Loucy (cell line): Measurements from ENCODE around the gene MPG.

Experiments
- H2AFZ ChIP-seq: fragments of 200-600 bp; sonication (generic); 2 replicates; pipeline ENCODE4 v1.6.0; 2016; ENCODE audit warnings: antibody characterized with exemption, mild to moderate bottlenecking, low read length, moderate library complexity
- H3F3A ChIP-seq: fragments of 200-600 bp; 2 replicates; pipeline ENCODE4 v1.6.0; 2016; ENCODE audit warnings: antibody characterized with exemption, low read depth, mild to moderate bottlenecking
- H3K27me3 ChIP-seq: fragments of 200-600 bp; sonication (generic); 2 replicates; pipeline ENCODE4 v1.6.1; 2014; ENCODE audit warnings: low read length, mild to moderate bottlenecking; ENCODE audit not compliant: insufficient read depth, poor library complexity, severe bottlenecking
- H3K36me3 ChIP-seq: fragments of 200-600 bp; sonication (generic); 2 replicates; pipeline ENCODE4 v1.6.1; 2016; ENCODE audit warnings: low read length; ENCODE audit not compliant: insufficient read depth
- H3K4me1 ChIP-seq: fragments of 200-600 bp; sonication (generic); 2 replicates; pipeline ENCODE4 v1.5.1; 2014; ENCODE audit warnings: low read length, mild to moderate bottlenecking; ENCODE audit not compliant: insufficient read depth, poor library complexity, severe bottlenecking
- H3K4me2 ChIP-seq: fragments of 200-600 bp; sonication (generic); 2 replicates; pipeline ENCODE4 v1.6.0; 2014; ENCODE audit warnings: antibody characterized with exemption, low read length, low read depth, mild to moderate bottlenecking; ENCODE audit not compliant: poor library complexity, severe bottlenecking
- H3K4me3 ChIP-seq: fragments of 200-600 bp; sonication (generic); 2 replicates; pipeline ENCODE4 v1.5.1; 2014; ENCODE audit warnings: low read length, mild to moderate bottlenecking, mixed read lengths; ENCODE audit not compliant: poor library complexity, severe bottlenecking
- H3K79me2 ChIP-seq: fragments of 200-600 bp; sonication (generic); 2 replicates; pipeline ENCODE4 v1.6.1; 2014; ENCODE audit warnings: low read length; ENCODE audit not compliant: insufficient read depth
- H3K9ac ChIP-seq: fragments of 200-600 bp; sonication (generic); 2 replicates; pipeline ENCODE4 v1.6.0; 2014; ENCODE audit warnings: mild to moderate bottlenecking, low read depth, low read length, moderate library complexity; ENCODE audit not compliant: poor library complexity, severe bottlenecking
- H3K9me2 ChIP-seq: fragments of 200-600 bp; sonication (generic); replicated peaks from 2 replicates; pipeline ENCODE4 v1.6.1; 2016; ENCODE audit warnings: low read depth, low read length, mixed read lengths
- H3K9me3 ChIP-seq: fragments of 200-600 bp; sonication (generic); 2 replicates; pipeline ENCODE4 v1.6.1; 2014; ENCODE audit warnings: mild to moderate bottlenecking, antibody characterized with exemption, low read length, low read depth; ENCODE audit not compliant: insufficient read depth
- H4K20me1 ChIP-seq: fragments of 200-600 bp; sonication (generic); 2 replicates; pipeline ENCODE4 v1.6.0; 2014; ENCODE audit warnings: antibody characterized with exemption, low read length, mild to moderate bottlenecking; ENCODE audit not compliant: insufficient read depth, poor library complexity, severe bottlenecking
- CTCF ChIP-seq: fragments of 200-600 bp; sonication (generic); conservative IDR thresholded peaks from 2 replicates; pipeline ENCODE4 v1.5.1; 2014; ENCODE audit warnings: mild to moderate bottlenecking, antibody characterized with exemption, low read length
- EZH2phosphoT487 ChIP-seq: fragments of 200-600 bp; IDR thresholded peaks from 2 replicates; pipeline ENCODE4 v1.6.1; 2018; ENCODE audit warnings: antibody characterized with exemption, mild to moderate bottlenecking, moderate library complexity, borderline replicate concordance

MPG gene

GRCh38 chr16:118857-119256 lies 40.8 kb downstream of the MPG start:
- peaks cover 16% of the 10 kb centered on the region for H3K4me1 ChIP-seq
- no peaks in the 10 kb centered on the region for H3F3A ChIP-seq

GRCh38 chr16:119295-119694 lies 41.3 kb downstream of the MPG start:
- Histone ChIP-seq H3K9me2 (no peaks in the 10 kb centered on the region), H3K36me3 (no peaks in the 10 kb centered on the region), H3K9ac (no peak overlapping the region), H2AFZ (no peak overlapping the region), H3K9me3 (no peaks in the 10 kb centered on the region), H3K4me1 (peaks cover 14% of the 10 kb centered on the region), H4K20me1 (no peaks in the 10 kb centered on the region), H3F3A (no peaks in the 10 kb centered on the region), H3K79me2 (no peaks in the 10 kb centered on the region), H3K4me3 (no peak overlapping the region), H3K27me3 (no peaks in the 10 kb centered on the region), H3K4me2 (no peak overlapping the region)
- TF ChIP-seq EZH2phosphoT487: no peak
- no peak for TF ChIP-seq CTCF

More at GRCh38 chr16:118857-119256, 40.8 kb downstream of the MPG start:
- H3K79me2 ChIP-seq: no peaks in the 10 kb centered on the region
- H3K36me3 ChIP-seq: no peaks in the 10 kb centered on the region
- no peak overlapping the region for H3K4me2 ChIP-seq
- H3K4me3 ChIP-seq: no peak overlapping the region
- no peak overlapping the region for H2AFZ ChIP-seq
- no peak overlapping the region for H3K9ac ChIP-seq
- TF ChIP-seq EZH2phosphoT487 (no peak), CTCF (no peak)
- no peaks in the 10 kb centered on the region for H3K9me3 ChIP-seq
- no peaks in the 10 kb centered on the region for H3K9me2 ChIP-seq
- H4K20me1 ChIP-seq: no peaks in the 10 kb centered on the region
- H3K27me3 ChIP-seq: no peaks in the 10 kb centered on the region

- no peaks in the 10 kb centered on the region for H3K9me2 ChIP-seq
- no peaks in the 10 kb centered on the region for H3F3A ChIP-seq
- H3K4me2 ChIP-seq: no peak overlapping the region
- no peak overlapping the region for H3K9ac ChIP-seq
- peaks cover 14% of the 10 kb centered on the region for H3K4me1 ChIP-seq
- H3K4me3 ChIP-seq: no peak overlapping the region
- no peaks in the 10 kb centered on the region for H4K20me1 ChIP-seq
- H3K9me3 ChIP-seq: no peaks in the 10 kb centered on the region
- no peaks in the 10 kb centered on the region for H3K79me2 ChIP-seq
- no peak overlapping the region for H2AFZ ChIP-seq
- no peaks in the 10 kb centered on the region for H3K36me3 ChIP-seq
- TF ChIP-seq CTCF (no peak), EZH2phosphoT487 (no peak)
- H3K27me3 ChIP-seq: no peaks in the 10 kb centered on the region
Observed at GRCh38 chr16:119835-120491, 41.9 kb downstream of the MPG start.
